Osteoblast (primary cell): Measurements from ENCODE around the gene SRSF3. TPM values are rescaled to one million over a fixed set of nuclear protein-coding genes. Genes with fewer than 3 reads are reported as not detected.

Source experiments
- DNase-seq: peaks from one replicate; pipeline ENCODE4 v3.0.0; 2011; ENCODE audit warnings: low spot score, mixed read lengths; ENCODE audit not compliant: insufficient read length; ENCODE audit errors: missing footprints
- H2AFZ ChIP-seq: 2 replicates; pipeline ENCODE4 v1.6.0; 2011; ENCODE audit warnings: mild to moderate bottlenecking, low read length
- H3K27ac ChIP-seq: 2 replicates; pipeline ENCODE4 v1.5.1; 2011; ENCODE audit warnings: mild to moderate bottlenecking, low read depth, low read length, moderate library complexity
- H3K27me3 ChIP-seq: 2 replicates; pipeline ENCODE4 v1.6.0; 2012; ENCODE audit warnings: mild to moderate bottlenecking, control low read depth, inconsistent platforms, low read length, moderate library complexity; ENCODE audit not compliant: insufficient read depth
- H3K36me3 ChIP-seq: 2 replicates; pipeline ENCODE4 v1.5.1; 2011; ENCODE audit warnings: mild to moderate bottlenecking, low read length, control low read depth, moderate library complexity; ENCODE audit not compliant: insufficient read depth
- H3K4me1 ChIP-seq: 2 replicates; pipeline ENCODE4 v1.5.1; 2011; ENCODE audit warnings: mild to moderate bottlenecking, low read length, control low read depth, moderate library complexity; ENCODE audit not compliant: insufficient read depth
- H3K4me2 ChIP-seq: 2 replicates; pipeline ENCODE4 v1.6.0; 2011; ENCODE audit warnings: mild to moderate bottlenecking, low read length; ENCODE audit not compliant: insufficient read depth
- H3K4me3 ChIP-seq: fragments of 200-600 bp; sonication (generic); 3 replicates; pipeline ENCODE4 v1.5.1; 2012; ENCODE audit warnings: mild to moderate bottlenecking, low read length, inconsistent platforms; ENCODE audit not compliant: insufficient read depth
- H3K79me2 ChIP-seq: 2 replicates; pipeline ENCODE4 v1.6.0; 2012; ENCODE audit warnings: mild to moderate bottlenecking, low read length, control low read depth, inconsistent platforms; ENCODE audit not compliant: insufficient read depth
- H3K9me3 ChIP-seq: 2 replicates; pipeline ENCODE4 v1.5.1; 2011; ENCODE audit warnings: low read depth, low read length, control low read depth
- H4K20me1 ChIP-seq: 2 replicates; pipeline ENCODE4 v1.6.0; 2012; ENCODE audit warnings: mild to moderate bottlenecking, low read length, control low read depth; ENCODE audit not compliant: insufficient read depth
- total RNA-seq: library from RNA; depleted of rRNA; stranded (reverse); fragments of >200 nt; gene quantifications from 2 replicates; pipeline ENCODE4 v1.2.3, GENCODE V29; 2012
- TF ChIP-seq, protein P1 (sequence below): IDR thresholded peaks from 2 replicates; pipeline ENCODE4 v1.5.1; 2011; ENCODE audit warnings: mild to moderate bottlenecking, low read depth, low read length, moderate library complexity; ENCODE audit errors: extremely low read depth

The SRSF3 gene
- total RNA-seq, 1 donor: 289 TPM

DNA sequence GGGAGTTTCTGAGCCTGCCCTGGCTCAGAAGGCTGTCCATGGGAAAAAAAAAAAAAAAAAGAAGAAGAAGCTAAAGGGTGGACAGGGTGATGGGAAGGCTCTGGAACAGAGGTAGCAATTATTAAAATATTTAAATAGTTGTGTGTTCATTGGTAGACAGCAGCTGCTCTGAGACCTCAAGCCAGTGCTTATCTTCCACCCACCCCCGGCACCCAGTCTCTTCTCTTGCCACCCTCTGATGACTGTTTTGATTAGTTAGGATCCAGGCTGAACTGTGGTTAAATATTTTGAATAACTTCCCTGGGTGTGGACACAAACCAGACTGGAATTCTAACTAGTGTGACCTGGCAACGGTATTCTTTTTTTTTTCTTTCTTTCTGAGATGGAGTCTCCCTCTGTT, 16.9 kb upstream of the SRSF3 start:
- Histone ChIP-seq H3K27ac (peak overlapping the region; percentile 68), H2AFZ (no peak overlapping the region)

DNA sequence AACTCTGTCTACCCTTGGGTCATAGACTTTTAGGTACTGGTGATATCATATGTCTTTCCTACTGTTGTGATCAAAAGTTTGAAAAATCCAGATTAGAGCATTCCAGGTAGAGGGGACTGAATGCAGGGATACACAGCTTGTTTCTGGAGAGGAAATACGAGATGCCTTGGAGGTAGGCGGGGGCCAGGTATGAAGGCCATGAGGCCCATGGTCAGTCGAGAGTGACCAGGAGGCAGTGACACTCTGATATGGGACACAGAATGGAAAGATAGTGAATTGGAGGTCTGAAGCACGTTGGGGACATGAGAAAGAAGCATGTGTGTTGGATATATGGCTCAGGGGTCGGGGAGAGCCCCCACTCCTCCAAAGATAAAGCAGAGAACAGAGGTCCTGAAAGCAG, 16.1 kb upstream of the SRSF3 start:
- Histone ChIP-seq H3K79me2 (no peaks in the 10 kb centered on the region), H3K9me3 (no peaks in the 10 kb centered on the region), H3K36me3 (no peaks in the 10 kb centered on the region), H3K4me2 (no peak overlapping the region), H3K27ac (peak overlapping the region; percentile 38), H3K4me3 (no peak overlapping the region), H3K27me3 (no peaks in the 10 kb centered on the region), H3K4me1 (peaks cover 37% of the 10 kb centered on the region), H4K20me1 (no peaks in the 10 kb centered on the region), H2AFZ (no peak overlapping the region)
- TF ChIP-seq, protein P1, sequence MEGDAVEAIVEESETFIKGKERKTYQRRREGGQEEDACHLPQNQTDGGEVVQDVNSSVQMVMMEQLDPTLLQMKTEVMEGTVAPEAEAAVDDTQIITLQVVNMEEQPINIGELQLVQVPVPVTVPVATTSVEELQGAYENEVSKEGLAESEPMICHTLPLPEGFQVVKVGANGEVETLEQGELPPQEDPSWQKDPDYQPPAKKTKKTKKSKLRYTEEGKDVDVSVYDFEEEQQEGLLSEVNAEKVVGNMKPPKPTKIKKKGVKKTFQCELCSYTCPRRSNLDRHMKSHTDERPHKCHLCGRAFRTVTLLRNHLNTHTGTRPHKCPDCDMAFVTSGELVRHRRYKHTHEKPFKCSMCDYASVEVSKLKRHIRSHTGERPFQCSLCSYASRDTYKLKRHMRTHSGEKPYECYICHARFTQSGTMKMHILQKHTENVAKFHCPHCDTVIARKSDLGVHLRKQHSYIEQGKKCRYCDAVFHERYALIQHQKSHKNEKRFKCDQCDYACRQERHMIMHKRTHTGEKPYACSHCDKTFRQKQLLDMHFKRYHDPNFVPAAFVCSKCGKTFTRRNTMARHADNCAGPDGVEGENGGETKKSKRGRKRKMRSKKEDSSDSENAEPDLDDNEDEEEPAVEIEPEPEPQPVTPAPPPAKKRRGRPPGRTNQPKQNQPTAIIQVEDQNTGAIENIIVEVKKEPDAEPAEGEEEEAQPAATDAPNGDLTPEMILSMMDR: no peak
- no peak for DNase-seq

More for the DNA sequence above, 16.9 kb upstream of the SRSF3 start:
- Histone ChIP-seq H3K4me1 (peaks cover 37% of the 10 kb centered on the region), H3K79me2 (no peaks in the 10 kb centered on the region), H3K4me2 (peak overlapping the region; percentile 42), H4K20me1 (no peaks in the 10 kb centered on the region), H3K36me3 (no peaks in the 10 kb centered on the region), H3K9me3 (no peaks in the 10 kb centered on the region), H3K4me3 (no peak overlapping the region), H3K27me3 (no peaks in the 10 kb centered on the region)
- TF ChIP-seq, protein P1: no peak
- peak; percentile 91 for DNase-seq

DNA sequence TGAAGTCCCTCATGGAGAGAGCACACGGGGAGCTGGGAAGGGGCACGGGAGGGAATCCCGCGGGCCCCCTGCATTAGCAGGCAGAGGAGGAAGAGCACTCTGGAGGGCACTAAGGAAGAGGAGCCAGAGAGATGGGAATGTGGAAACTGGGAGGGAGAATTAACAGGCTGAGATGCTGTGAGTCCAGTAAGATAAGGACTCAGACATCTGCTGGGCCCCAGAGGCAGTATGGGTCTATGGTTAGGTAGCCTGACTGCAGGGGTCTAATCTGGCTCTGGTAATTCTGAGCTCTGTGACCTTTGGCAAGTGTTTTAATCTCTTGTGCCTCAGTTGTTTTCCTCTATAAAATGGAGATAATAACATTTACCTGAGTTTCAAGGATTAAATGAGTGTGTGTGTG, 15.7 kb upstream of the SRSF3 start:
- Histone ChIP-seq H2AFZ (no peak overlapping the region), H3K79me2 (no peaks in the 10 kb centered on the region), H3K4me3 (no peak overlapping the region), H3K4me1 (peaks cover 37% of the 10 kb centered on the region), H3K9me3 (no peaks in the 10 kb centered on the region), H3K27me3 (no peaks in the 10 kb centered on the region), H3K27ac (peak overlapping the region; percentile 38), H4K20me1 (no peaks in the 10 kb centered on the region), H3K36me3 (no peaks in the 10 kb centered on the region), H3K4me2 (no peak overlapping the region)
- no peak for DNase-seq
- TF ChIP-seq, protein P1: no peak

DNA sequence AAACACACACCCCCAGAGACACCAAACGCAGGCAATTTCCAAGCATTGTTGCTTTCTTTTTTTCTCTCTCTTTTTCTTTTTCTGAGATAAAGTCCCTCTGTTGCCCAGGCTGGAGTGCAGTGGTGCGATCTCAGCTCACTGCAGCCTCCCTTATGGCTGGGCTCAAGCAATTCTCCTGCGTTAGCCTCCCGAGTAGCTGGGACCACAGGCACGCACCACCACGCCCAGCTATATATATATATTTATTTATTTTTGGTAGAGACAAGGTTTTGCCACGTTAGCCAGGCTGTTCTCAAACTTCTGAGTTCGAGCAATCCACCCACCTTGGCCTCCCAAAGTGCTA, 14.0 kb upstream of the SRSF3 start:
- peak overlapping the region; percentile 48 for H3K4me2 ChIP-seq
- H2AFZ ChIP-seq: peak overlapping the region; percentile 77
- no peaks in the 10 kb centered on the region for H3K9me3 ChIP-seq
- no peaks in the 10 kb centered on the region for H3K36me3 ChIP-seq
- H3K79me2 ChIP-seq: no peaks in the 10 kb centered on the region
- TF ChIP-seq, protein P1: no peak
- peaks cover 38% of the 10 kb centered on the region for H3K4me1 ChIP-seq
- H3K4me3 ChIP-seq: no peak overlapping the region
- peak overlapping the region; percentile 65 for H3K27ac ChIP-seq
- H3K27me3 ChIP-seq: no peaks in the 10 kb centered on the region
- DNase-seq: no peak
- H4K20me1 ChIP-seq: no peaks in the 10 kb centered on the region
